ENCODE data around the gene RRP8.

- TF ChIP-seq POLR2AphosphoS5 (IDR thresholded peaks at IDR 0.05) (peak; percentile 14 to 88 (median 83)), CTCF (IDR thresholded peaks at IDR 0.05 in 8 of 11, conservative IDR thresholded peaks at IDR 0.05 in 3 of 11) (no peak)
These were observed 31.9 kb upstream of the RRP8 start for GRCh38 chr11:6635082-6635932.
